GM12891 (cell line): Measurements from ENCODE around the gene MIF.

Experiments used
- POLR2A ChIP-seq: IDR thresholded peaks from 2 replicates; pipeline ENCODE4 v1.6.1; 2011; ENCODE audit warnings: low read depth, low read length, control low read depth
- POLR2AphosphoS5 ChIP-seq: IDR thresholded peaks from 2 replicates; pipeline ENCODE4 v1.6.1; 2011; ENCODE audit warnings: low read depth, low read length, control low read depth
- SPI1 ChIP-seq: IDR thresholded peaks from 2 replicates; pipeline ENCODE4 v1.6.1; 2011; ENCODE audit warnings: low read depth, low read length, control low read depth

GRCh38 chr22:23859201-23859600 lies 35.0 kb upstream of the MIF start:
- no peak for TF ChIP-seq POLR2AphosphoS5
- no peak for TF ChIP-seq POLR2A
- TF ChIP-seq SPI1: 0 out of 2 replicates have a peak, but pooled peaks have one; percentile 5
